ENCODE measurements around the gene NRARP. TPM values are rescaled to one million over a fixed set of nuclear protein-coding genes. Genes with fewer than 3 reads are reported as not detected.

NRARP gene
- total RNA-seq, 6 experiments from 2014 or later, result 0.57 to 2.3 (median 0.98) TPM

GRCh38 chr9:137321726-137322361, 19.8 kb upstream of the NRARP start:
- no peaks in the 10 kb centered on the region for H3K27me3 ChIP-seq
- H3K4me3 ChIP-seq, result no peak overlapping the region
- H3K9me3 ChIP-seq, result no peaks in the 10 kb centered on the region
- ATAC-seq, result no peak
- WGBS (ENCODE audit: insufficient coverage, low coverage, low lambda C conversion rate, missing lambda C conversion rate), result 100% methylated on average over 2 of the region's 22 CpGs
- H3K4me1 ChIP-seq, result no peaks in the 10 kb centered on the region
- no peak overlapping the region for H3K27ac ChIP-seq
- DNase-seq, result peak in 1 of 3 donors; percentile 53
- TF ChIP-seq CTCF (IDR thresholded peaks at IDR 0.05), result no peak
- TF ChIP-seq POLR2A (IDR thresholded peaks at IDR 0.05), result no peak
- intact Hi-C loops (cut with DNase I), result no loop called here
- H3K36me3 ChIP-seq, result no peaks in the 10 kb centered on the region

DNA sequence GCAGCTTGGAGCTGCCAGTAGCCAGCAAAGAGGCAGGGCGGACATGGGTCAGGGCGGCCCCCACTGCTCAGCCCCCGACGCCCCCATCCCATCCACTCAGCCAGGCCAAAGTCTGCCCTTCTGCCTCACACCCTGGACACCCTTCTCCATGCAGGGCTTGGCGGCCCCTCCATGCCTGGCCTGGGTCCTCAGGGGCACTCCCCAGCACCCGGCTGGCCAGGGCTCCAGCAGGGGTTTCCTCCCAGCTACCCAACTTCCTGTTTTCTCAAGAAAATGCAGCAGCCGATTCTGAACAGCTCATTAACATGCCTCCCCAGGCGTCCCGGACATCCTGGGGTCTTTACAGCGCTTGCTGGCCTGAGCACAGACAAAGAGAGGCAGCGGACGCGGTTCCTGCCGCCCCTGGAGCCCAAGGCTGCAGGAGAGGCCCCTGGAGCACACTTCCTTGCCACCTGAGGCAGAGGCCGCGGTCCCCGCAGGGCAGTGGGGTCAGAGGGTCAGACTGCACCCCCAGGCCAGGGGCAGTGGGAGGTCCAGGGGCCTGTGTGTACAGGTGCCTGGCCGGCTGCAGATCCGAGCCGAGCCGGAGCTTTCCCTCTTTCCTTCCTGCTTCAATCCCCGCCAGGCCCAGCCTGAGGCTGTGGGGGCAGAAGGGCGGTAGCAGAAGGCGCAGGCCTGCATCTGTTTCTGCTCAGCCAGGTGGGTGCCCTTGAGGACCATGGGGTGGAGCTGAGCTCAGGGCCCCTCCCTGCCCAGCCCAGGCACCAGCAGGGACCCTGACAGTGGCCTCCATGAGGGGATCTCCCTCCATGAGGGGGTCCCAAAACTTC, 18.7 kb upstream of the NRARP start:
- intact Hi-C loops (cut with DNase I), result no loop called here
- peak; percentile 46 to 60 (median 54) for ATAC-seq
- peak overlapping the region in 1 of 3 donors; percentile 28 for H3K27ac ChIP-seq

GRCh38 chr9:137319739-137320551, 17.9 kb upstream of the NRARP start:
- intact Hi-C loops (cut with DNase I), result no loop called here
- H3K4me3 ChIP-seq, result no peak overlapping the region
- no peaks in the 10 kb centered on the region for H3K27me3 ChIP-seq
- H3K9me3 ChIP-seq, result no peaks in the 10 kb centered on the region
- H3K36me3 ChIP-seq, result no peaks in the 10 kb centered on the region
- ATAC-seq, result no peak
- DNase-seq, result peak in 2 of 3 donors; percentile 20 to 54
- H3K4me1 ChIP-seq, result peaks cover 0 to 4% (median 0%) of the 10 kb centered on the region in 4 donors
- TF ChIP-seq POLR2A (IDR thresholded peaks at IDR 0.05) (no peak), CTCF (IDR thresholded peaks at IDR 0.05) (no peak)
- H3K27ac ChIP-seq, result no peak overlapping the region
- WGBS (ENCODE audit: insufficient coverage, low coverage, low lambda C conversion rate, missing lambda C conversion rate), result 100% methylated on average over 1 of the region's 22 CpGs

More for the DNA sequence above, 18.7 kb upstream of the NRARP start:
- H3K4me3 ChIP-seq, result no peak overlapping the region
- DNase-seq, result peak in 2 of 3 donors; percentile 59 to 60
- TF ChIP-seq CTCF (IDR thresholded peaks at IDR 0.05) (no peak), POLR2A (IDR thresholded peaks at IDR 0.05) (no peak)
- H3K9me3 ChIP-seq, result no peaks in the 10 kb centered on the region
- H3K4me1 ChIP-seq, result peaks cover 0 to 4% (median 0%) of the 10 kb centered on the region in 4 donors
- H3K27me3 ChIP-seq, result no peaks in the 10 kb centered on the region
- no CpG with 5 or more reads among the region's 24 CpGs for WGBS (ENCODE audit: insufficient coverage, low coverage, low lambda C conversion rate, missing lambda C conversion rate)
- H3K36me3 ChIP-seq, result no peaks in the 10 kb centered on the region

DNA sequence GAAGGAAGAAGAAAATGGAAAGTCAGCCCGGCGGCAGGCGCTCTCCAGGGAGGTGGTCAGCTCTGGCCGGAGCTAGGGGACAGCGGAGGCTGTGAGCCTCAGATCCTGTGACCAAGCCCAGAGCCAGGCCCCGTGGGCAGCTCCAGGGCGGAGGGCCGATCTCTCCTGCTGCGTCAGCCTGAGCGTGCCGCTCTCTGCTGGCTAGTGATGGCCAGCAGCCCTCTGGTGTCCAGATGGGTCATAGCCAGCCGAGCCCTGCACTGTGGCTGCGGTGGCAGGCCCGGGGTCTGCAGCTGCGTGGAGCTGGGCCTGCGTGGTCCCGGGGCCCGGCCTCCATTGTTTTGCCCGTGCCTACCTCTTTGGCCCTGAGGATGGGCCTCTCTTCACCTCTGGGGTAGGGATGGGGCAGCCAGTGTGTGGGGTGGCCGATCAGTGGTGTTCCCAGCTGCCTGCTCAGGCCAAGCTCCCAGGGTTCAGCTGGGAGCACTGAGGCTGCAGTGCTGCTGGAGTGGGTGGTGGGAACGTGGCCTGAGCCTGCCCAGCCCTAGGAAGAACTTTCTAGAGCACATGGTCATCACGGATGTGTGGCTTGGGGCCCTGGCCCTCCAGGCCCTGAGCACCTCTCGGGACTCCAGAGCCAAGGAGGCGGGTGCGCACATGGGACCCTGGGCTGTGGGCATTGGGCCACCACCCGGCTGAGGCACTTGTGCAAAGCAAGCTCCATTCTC, 17.1 kb upstream of the NRARP start:
- TF ChIP-seq CTCF (IDR thresholded peaks at IDR 0.05) (peak in 1 of 4 donors; percentile 27), POLR2A (IDR thresholded peaks at IDR 0.05) (no peak)
- intact Hi-C loops (cut with DNase I), result no loop called here
- H3K36me3 ChIP-seq, result no peaks in the 10 kb centered on the region
- H3K27ac ChIP-seq, result peak overlapping the region in 1 of 3 donors; percentile 16
- ATAC-seq, result peak; percentile 56 to 65 (median 60)
- WGBS (ENCODE audit: insufficient coverage, low coverage, low lambda C conversion rate, missing lambda C conversion rate), result 72% methylated on average over 4 of the region's 26 CpGs
- DNase-seq, result peak in 2 of 3 donors; percentile 60 to 61
- no peaks in the 10 kb centered on the region for H3K9me3 ChIP-seq
- no peak overlapping the region for H3K4me3 ChIP-seq
- no peaks in the 10 kb centered on the region for H3K27me3 ChIP-seq
- peaks cover 0 to 4% (median 0%) of the 10 kb centered on the region in 4 donors for H3K4me1 ChIP-seq
